ENCODE results near the gene KLK11.
"Not testable (repeated sequence)": the region's sequence is repeated elsewhere in the genome, so short reads cannot be mapped to it uniquely, and the experiment has no call there.

The KLK11 gene

GRCh38 chr19:51002542-51003311, 23.7 kb downstream of the KLK11 start:
- no peak for FAIRE-seq

- no peak for FAIRE-seq
These were observed 24.3 kb downstream of the KLK11 start for GRCh38 chr19:51002089-51002532.

- no peak for FAIRE-seq
These were observed 24.9 kb downstream of the KLK11 start, which contains the start of gene KLK8 for GRCh38 chr19:51001515-51001914. TSS of gene KLK8 (minus strand) at chr19:51001604. CDS start at chr19:51001167, 437 bp downstream.

- no peak for FAIRE-seq
These were observed 25.4 kb downstream of the KLK11 start for GRCh38 chr19:51000981-51001380.

- FAIRE-seq = no peak
These were observed 26.0 kb downstream of the KLK11 start for GRCh38 chr19:51000426-51000825.

- no peak for FAIRE-seq
These were observed 27.7 kb downstream of the KLK11 start for GRCh38 chr19:50998686-50999085.

- no peak for FAIRE-seq
These were observed 28.4 kb downstream of the KLK11 start for GRCh38 chr19:50998061-50998460.

GRCh38 chr19:50994129-50994528, 32.3 kb downstream of the KLK11 start:
- FAIRE-seq = no peak

GRCh38 chr19:50992666-50993035, 33.8 kb downstream of the KLK11 start:
- no peak for FAIRE-seq

GRCh38 chr19:50984416-50984815, 42.0 kb downstream of the KLK11 start:
- FAIRE-seq = not testable (repeated sequence)

- FAIRE-seq = no peak
These were observed 42.7 kb downstream of the KLK11 start, which contains the start of gene KLK7 for GRCh38 chr19:50983625-50984292. TSS of gene KLK7 (minus strand) at chr19:50983917. CDS start at chr19:50982399, 1,518 bp downstream.

GRCh38 chr19:50982186-50982585, 44.2 kb downstream of the KLK11 start:
- no peak for FAIRE-seq

- no peak for FAIRE-seq
These were observed 44.7 kb downstream of the KLK11 start for GRCh38 chr19:50981587-50982146.

- FAIRE-seq = no peak
These were observed 46.2 kb downstream of the KLK11 start for GRCh38 chr19:50980208-50980607.

GRCh38 chr19:50979758-50980157, 46.7 kb downstream of the KLK11 start:
- FAIRE-seq = no peak

GRCh38 chr19:50978772-50979390, 47.5 kb downstream of the KLK11 start:
- no peak for FAIRE-seq

- no peak for FAIRE-seq
These were observed 48.8 kb downstream of the KLK11 start for GRCh38 chr19:50977626-50978025.

- no peak for FAIRE-seq
These were observed 50.6 kb downstream of the KLK11 start for GRCh38 chr19:50975766-50976165.

GRCh38 chr19:50974702-50975556, 51.5 kb downstream of the KLK11 start:
- no peak for FAIRE-seq

- FAIRE-seq = no peak
These were observed 53.5 kb downstream of the KLK11 start for GRCh38 chr19:50972795-50973376.
